Bronchial epithelial cell (primary cell): Measurements from ENCODE around the gene LUZP2. TPM values are rescaled to one million over a fixed set of nuclear protein-coding genes. Genes with fewer than 3 reads are reported as not detected.

Experiments
- DNase-seq: peaks from one replicate; pipeline ENCODE4 v3.0.0-alpha.2; 2010; ENCODE audit warnings: low read depth
- FAIRE-seq: peaks from 2 replicates; lab custom pipeline; 2011; peaks lifted over from hg19 to GRCh38; lab: Jason Lieb, UNC
- H3K27me3 ChIP-seq: 2 replicates; pipeline ENCODE4 v1.5.1; 2011; ENCODE audit warnings: low read length; ENCODE audit not compliant: control insufficient read depth, insufficient read depth
- H3K36me3 ChIP-seq: 2 replicates; pipeline ENCODE4 v1.5.1; 2011; ENCODE audit warnings: low read length; ENCODE audit not compliant: control insufficient read depth, insufficient read depth
- H3K4me3 ChIP-seq: 2 replicates; pipeline ENCODE4 v1.5.1; 2011; ENCODE audit warnings: mild to moderate bottlenecking, low read depth, low read length, control low read depth
- CTCF ChIP-seq: IDR thresholded peaks from 2 replicates; pipeline ENCODE4 v1.5.1; 2011; ENCODE audit warnings: mild to moderate bottlenecking, moderate library complexity, low read length, control low read depth, inconsistent platforms; ENCODE audit not compliant: insufficient read depth, severe bottlenecking
- total RNA-seq: library from RNA; depleted of rRNA; stranded (reverse); fragments of >200 nt; gene quantifications from 2 replicates; pipeline ENCODE4 v1.2.1, GENCODE V29; 2014

Gene LUZP2
- total RNA-seq, 1 donor from 2014 or later = not detected

GRCh38 chr11:24511511-24511910 is 14.7 kb downstream of the LUZP2 start:
- Histone ChIP-seq H3K36me3 (no peaks in the 10 kb centered on the region), H3K4me3 (no peak overlapping the region), H3K27me3 (no peaks in the 10 kb centered on the region)
- no peak for FAIRE-seq
- no peak for TF ChIP-seq CTCF
- DNase-seq = peak; percentile 75

- no peaks in the 10 kb centered on the region for H3K36me3 ChIP-seq
- TF ChIP-seq CTCF = no peak
- H3K27me3 ChIP-seq = no peaks in the 10 kb centered on the region
- FAIRE-seq (no peak), DNase-seq (no peak)
- no peak overlapping the region for H3K4me3 ChIP-seq
Measured at GRCh38 chr11:24513479-24514218, 16.8 kb downstream of the LUZP2 start.

GRCh38 chr11:24514219-24514594 is 17.4 kb downstream of the LUZP2 start:
- TF ChIP-seq CTCF = no peak
- H3K27me3 ChIP-seq = no peaks in the 10 kb centered on the region
- H3K36me3 ChIP-seq = no peaks in the 10 kb centered on the region
- FAIRE-seq (no peak), DNase-seq (no peak)
- H3K4me3 ChIP-seq = no peak overlapping the region

- Histone ChIP-seq H3K4me3 (no peak overlapping the region), H3K36me3 (no peaks in the 10 kb centered on the region), H3K27me3 (no peaks in the 10 kb centered on the region)
- DNase-seq (no peak), FAIRE-seq (no peak)
- TF ChIP-seq CTCF = no peak
Measured at GRCh38 chr11:24515632-24516031, 18.8 kb downstream of the LUZP2 start.

GRCh38 chr11:24516638-24517037 is 19.8 kb downstream of the LUZP2 start:
- Histone ChIP-seq H3K36me3 (no peaks in the 10 kb centered on the region), H3K27me3 (no peaks in the 10 kb centered on the region), H3K4me3 (no peak overlapping the region)
- FAIRE-seq (no peak), DNase-seq (no peak)
- no peak for TF ChIP-seq CTCF

- TF ChIP-seq CTCF = no peak
- Histone ChIP-seq H3K36me3 (no peaks in the 10 kb centered on the region), H3K27me3 (no peaks in the 10 kb centered on the region), H3K4me3 (no peak overlapping the region)
- DNase-seq (no peak), FAIRE-seq (no peak)
Measured at GRCh38 chr11:24521601-24522000, 24.7 kb downstream of the LUZP2 start.
